Stomach (tissue), 9 donors: ENCODE results near the gene PILRB. TPM values are rescaled to one million over a fixed set of nuclear protein-coding genes. Genes with fewer than 3 reads are reported as not detected.
A peak's percentile ranks its signal among the peaks of the same experiment; 100 is the strongest.

Experiments
- DNase-seq, 2 donors: peaks; one replicate each; pipeline versions ENCODE4 v3.0.0 to v3.0.0-alpha.2; 2013 to 2019
- H3K27ac ChIP-seq, 5 donors: fragments of 200-600 bp in 4 of 5; sonication (generic) in 4 of 5; one replicate each; pipeline ENCODE4 v1.5.1; 2013 to 2019; ENCODE audit warnings: mild to moderate bottlenecking in 1 of 5, moderate library complexity in 1 of 5
- H3K27me3 ChIP-seq, 3 donors: fragments of 200-600 bp; sonication (generic); one replicate each; pipeline ENCODE4 v1.5.1; 2017 to 2019; ENCODE audit warnings: mixed run types in 1 of 3
- H3K36me3 ChIP-seq, 4 donors: fragments of 200-600 bp; sonication (generic); 1 replicate in 3 of 4; 2 replicates in 1 of 4; pipeline ENCODE4 v1.5.1; 2016 to 2019
- H3K4me1 ChIP-seq, 4 donors: fragments of 200-600 bp; sonication (generic); one replicate each; pipeline ENCODE4 v1.5.1; 2016 to 2019
- H3K4me3 ChIP-seq, 4 donors: fragments of 200-600 bp; sonication (generic) in 3 of 4; one replicate each; pipeline ENCODE4 v1.5.1; 2016 to 2019; ENCODE audit warnings: mild to moderate bottlenecking in 1 of 4
- H3K9me3 ChIP-seq, 4 donors: fragments of 200-600 bp; sonication (generic); one replicate each; pipeline ENCODE4 v1.5.1; 2016 to 2019
- EP300 ChIP-seq: sonication (generic); formaldehyde crosslinking; IDR thresholded peaks from one replicate; pipeline ENCODE4 v1.6.1; 2017; ENCODE audit warnings: antibody characterized with exemption
- POLR2A ChIP-seq, 4 donors: fragments of 450-650 bp; IDR thresholded peaks; one replicate each; pipeline ENCODE4 v1.6.1; 2016; ENCODE audit warnings: antibody characterized with exemption in 4 of 4, control low read depth in 2 of 4, mild to moderate bottlenecking in 1 of 4, moderate library complexity in 1 of 4
- POLR2AphosphoS5 ChIP-seq, 3 donors: sonication (generic); formaldehyde crosslinking; IDR thresholded peaks; one replicate each; pipeline ENCODE4 v1.6.1; 2016; ENCODE audit warnings: antibody characterized with exemption in 3 of 3
- WGBS, 5 donors: extraction: QIAGEN DNeasy Blood & Tissue Kit in 3 of 5; methylation state at CpG; one replicate each; pipeline versions ENCODE4 v1.1.5 to v1.1.7; 2013 to 2018; 5-methylcytosine and 5-hydroxymethylcytosine counted together
- intact Hi-C: fragments of 100-400 bp; cut with DNase I; formaldehyde crosslinking; loops from one replicate; pipeline ENCODE4 v1.15.1; 2023; ENCODE audit warnings: low total_unique reads
- polyA plus RNA-seq, 3 donors: library from polyadenylated mRNA; stranded (reverse); fragments of 200-250 nt; gene quantifications; one replicate each; pipeline ENCODE4 v1.2.3, GENCODE V29; 2013
- total RNA-seq, 5 donors: library from RNA; depleted of rRNA; stranded (reverse); fragments of >200 nt; gene quantifications; one replicate each; pipeline versions ENCODE4 v1.1.0 to v1.2.3, GENCODE V29; 2014 to 2016
- TF ChIP-seq, protein P1 (sequence below), 7 experiments: fragments of 450-650 bp in 4 of 7; fragments of 200-600 bp in 3 of 7; sonication (generic) in 3 of 7; IDR thresholded peaks; one replicate each; pipeline ENCODE4 v1.5.1; 2016 to 2019; ENCODE audit warnings: antibody characterized with exemption in 7 of 7, control low read depth in 2 of 7, mild to moderate bottlenecking in 1 of 7
- donor health status: healthy with polysubstance abuse.
- donor health status: Bipolar disorder and iron deficiency.
- donor health status: healthy.

Gene PILRB
- total and polyA plus RNA-seq, 8 donors = 16.8 to 141 (median 60.3) TPM

DNA sequence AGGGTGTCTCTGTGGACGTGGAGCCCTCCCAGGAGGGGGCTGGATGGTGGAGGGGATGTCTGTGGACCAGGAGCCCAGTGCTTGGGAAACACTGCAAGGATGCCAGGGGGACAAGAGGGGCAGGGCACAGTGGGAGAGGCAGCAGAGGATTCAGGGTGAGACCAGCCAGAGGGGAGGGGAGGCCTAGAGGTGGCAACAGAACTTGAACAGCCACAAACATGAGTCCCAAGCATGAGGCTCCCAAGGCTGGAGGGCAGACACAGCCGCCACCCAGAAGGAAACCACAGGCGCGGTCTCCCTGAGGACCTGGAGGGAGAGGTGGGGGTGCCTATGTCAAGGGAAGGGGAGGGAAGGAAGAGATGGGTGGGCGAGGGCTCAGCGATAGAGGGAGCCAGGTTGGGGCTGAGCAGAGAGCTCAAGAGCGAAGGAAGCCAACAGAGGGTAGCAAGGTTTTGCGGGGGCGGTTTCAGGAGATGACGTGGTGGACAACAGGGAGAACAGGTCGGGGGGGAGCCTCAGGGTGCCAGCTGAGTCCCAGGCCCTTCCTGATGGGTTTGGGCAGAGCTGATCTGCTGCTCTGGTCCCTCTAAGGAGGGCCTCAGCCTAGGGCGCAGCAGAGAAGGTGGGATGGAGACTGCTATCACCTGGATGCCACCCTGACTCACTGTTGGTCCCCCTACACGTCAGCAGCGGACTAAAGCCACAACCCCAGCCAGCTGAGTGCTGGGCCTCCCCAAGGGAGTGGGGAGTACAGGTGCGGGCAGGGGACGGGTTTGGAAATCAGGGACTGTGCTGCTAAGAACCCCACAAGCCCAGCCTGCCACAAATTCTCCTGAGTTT lies 8.7 kb downstream of the PILRB start:
- Histone ChIP-seq H3K4me3 (no peak overlapping the region), H3K4me1 (peaks cover 0 to 26% (median 0%) of the 10 kb centered on the region in 4 donors), H3K27me3 (no peaks in the 10 kb centered on the region), H3K36me3 (peaks cover 6 to 52% (median 41%) of the 10 kb centered on the region in 4 donors), H3K9me3 (no peaks in the 10 kb centered on the region), H3K27ac (peak overlapping the region in 3 of 5 donors; percentile 16 to 81 (median 51))
- DNase-seq = no peak
- intact Hi-C loops = no loop called here
- TF ChIP-seq EP300 (no peak), POLR2A (IDR thresholded peaks at IDR 0.05) (no peak), POLR2AphosphoS5 (IDR thresholded peaks at IDR 0.05) (no peak)
- TF ChIP-seq, protein P1, sequence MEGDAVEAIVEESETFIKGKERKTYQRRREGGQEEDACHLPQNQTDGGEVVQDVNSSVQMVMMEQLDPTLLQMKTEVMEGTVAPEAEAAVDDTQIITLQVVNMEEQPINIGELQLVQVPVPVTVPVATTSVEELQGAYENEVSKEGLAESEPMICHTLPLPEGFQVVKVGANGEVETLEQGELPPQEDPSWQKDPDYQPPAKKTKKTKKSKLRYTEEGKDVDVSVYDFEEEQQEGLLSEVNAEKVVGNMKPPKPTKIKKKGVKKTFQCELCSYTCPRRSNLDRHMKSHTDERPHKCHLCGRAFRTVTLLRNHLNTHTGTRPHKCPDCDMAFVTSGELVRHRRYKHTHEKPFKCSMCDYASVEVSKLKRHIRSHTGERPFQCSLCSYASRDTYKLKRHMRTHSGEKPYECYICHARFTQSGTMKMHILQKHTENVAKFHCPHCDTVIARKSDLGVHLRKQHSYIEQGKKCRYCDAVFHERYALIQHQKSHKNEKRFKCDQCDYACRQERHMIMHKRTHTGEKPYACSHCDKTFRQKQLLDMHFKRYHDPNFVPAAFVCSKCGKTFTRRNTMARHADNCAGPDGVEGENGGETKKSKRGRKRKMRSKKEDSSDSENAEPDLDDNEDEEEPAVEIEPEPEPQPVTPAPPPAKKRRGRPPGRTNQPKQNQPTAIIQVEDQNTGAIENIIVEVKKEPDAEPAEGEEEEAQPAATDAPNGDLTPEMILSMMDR (IDR thresholded peaks at IDR 0.05) = no peak
- 80 to 91% (median 86%) methylated on average over 14 to 16 of the region's 16 CpGs for WGBS, 5 donors

GRCh38 chr7:100367251-100367620 lies 9.3 kb downstream of the PILRB start:
- 90 to 97% (median 94%) methylated on average over 8 of the region's 8 CpGs for WGBS, 5 donors

GRCh38 chr7:100367676-100368613 lies 10.0 kb downstream of the PILRB start:
- Histone ChIP-seq H3K9me3 (no peaks in the 10 kb centered on the region), H3K27ac (peak overlapping the region in 4 of 5 donors; percentile 16 to 83 (median 70)), H3K27me3 (no peaks in the 10 kb centered on the region), H3K36me3 (peaks cover 0 to 39% (median 28%) of the 10 kb centered on the region in 4 donors), H3K4me3 (no peak overlapping the region), H3K4me1 (peaks cover 0 to 39% (median 0%) of the 10 kb centered on the region in 4 donors)
- TF ChIP-seq, protein P1 (IDR thresholded peaks at IDR 0.05) = no peak
- TF ChIP-seq POLR2A (IDR thresholded peaks at IDR 0.05) = no peak
- no peak for TF ChIP-seq POLR2AphosphoS5 (IDR thresholded peaks at IDR 0.05)
- no peak for TF ChIP-seq EP300
- intact Hi-C loops = no loop called here
- 74 to 89% (median 85%) methylated on average over 9 to 12 of the region's 12 CpGs for WGBS, 5 donors
- DNase-seq = no peak

More at GRCh38 chr7:100367251-100367620, 9.3 kb downstream of the PILRB start:
- H3K4me3 ChIP-seq = no peak overlapping the region
- H3K36me3 ChIP-seq = peaks cover under 1 to 46% (median 35%) of the 10 kb centered on the region in 4 donors
- peak overlapping the region in 3 of 5 donors; percentile 16 to 81 (median 51) for H3K27ac ChIP-seq
- TF ChIP-seq POLR2AphosphoS5 (IDR thresholded peaks at IDR 0.05) (no peak), EP300 (no peak), POLR2A (IDR thresholded peaks at IDR 0.05) (no peak)
- TF ChIP-seq, protein P1 (IDR thresholded peaks at IDR 0.05) = no peak
- no peak for DNase-seq
- intact Hi-C loops = no loop called here
- peaks cover 0 to 32% (median 0%) of the 10 kb centered on the region in 4 donors for H3K4me1 ChIP-seq
- H3K27me3 ChIP-seq = no peaks in the 10 kb centered on the region
- H3K9me3 ChIP-seq = no peaks in the 10 kb centered on the region

- H3K36me3 ChIP-seq = peaks cover 0 to 28% (median 17%) of the 10 kb centered on the region in 4 donors
Measured at GRCh38 chr7:100369105-100369504, 11.2 kb downstream of the PILRB start.

More at GRCh38 chr7:100369105-100369504, 11.2 kb downstream of the PILRB start:
- peak in 2 of 3 donors; percentile 31 to 44 for TF ChIP-seq POLR2AphosphoS5 (IDR thresholded peaks at IDR 0.05)
- TF ChIP-seq POLR2A (IDR thresholded peaks at IDR 0.05) = no peak
- H3K4me3 ChIP-seq = no peak overlapping the region
- peaks cover 0 to 46% (median 0%) of the 10 kb centered on the region in 4 donors for H3K4me1 ChIP-seq
- peak; percentile 58 to 67 for DNase-seq
- WGBS, 5 donors = 60 to 80% (median 62%) methylated on average over 5 to 6 of the region's 6 CpGs
- H3K27ac ChIP-seq = peak overlapping the region in 4 of 5 donors; percentile 58 to 83 (median 73)
- intact Hi-C loops = no loop called here
- H3K9me3 ChIP-seq = no peaks in the 10 kb centered on the region
- H3K27me3 ChIP-seq = no peaks in the 10 kb centered on the region
